GM21447 (cell line): Measurements from ENCODE around the gene NEIL3.
"Not testable (repeated sequence)": the region's sequence is repeated elsewhere in the genome, so short reads cannot be mapped to it uniquely, and the experiment has no call there.

Source experiments
- ATAC-seq: cut with Tn5 transposase; IDR thresholded peaks from one replicate; pipeline ENCODE4 v1.9.1; 2021; ENCODE audit not compliant: unreplicated experiment

The NEIL3 gene

DNA sequence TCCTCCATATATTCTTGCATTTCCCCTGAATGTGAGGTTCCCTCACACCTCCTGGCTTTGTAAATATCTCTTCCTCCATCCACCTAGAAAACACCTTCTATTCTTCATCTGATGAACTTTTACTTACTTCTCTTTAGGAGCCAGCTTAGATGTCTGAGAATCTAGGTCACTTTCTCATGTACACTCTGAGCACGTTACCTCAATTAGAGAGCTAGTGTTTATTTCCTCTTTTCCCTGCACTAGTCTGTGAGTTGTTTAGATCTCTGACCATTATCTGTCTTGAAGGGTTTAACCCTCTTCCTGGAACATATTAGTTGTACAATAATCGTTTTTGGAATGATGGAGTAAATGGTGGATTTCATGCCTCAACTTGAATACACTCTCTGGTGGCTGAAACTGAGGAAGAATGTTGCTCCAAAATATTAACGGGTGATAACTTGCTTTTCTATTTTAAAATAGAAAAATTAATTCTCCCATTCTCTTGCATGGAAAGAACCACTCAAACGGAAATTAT is 8.5 kb upstream of the NEIL3 start:
- no peak for ATAC-seq

DNA sequence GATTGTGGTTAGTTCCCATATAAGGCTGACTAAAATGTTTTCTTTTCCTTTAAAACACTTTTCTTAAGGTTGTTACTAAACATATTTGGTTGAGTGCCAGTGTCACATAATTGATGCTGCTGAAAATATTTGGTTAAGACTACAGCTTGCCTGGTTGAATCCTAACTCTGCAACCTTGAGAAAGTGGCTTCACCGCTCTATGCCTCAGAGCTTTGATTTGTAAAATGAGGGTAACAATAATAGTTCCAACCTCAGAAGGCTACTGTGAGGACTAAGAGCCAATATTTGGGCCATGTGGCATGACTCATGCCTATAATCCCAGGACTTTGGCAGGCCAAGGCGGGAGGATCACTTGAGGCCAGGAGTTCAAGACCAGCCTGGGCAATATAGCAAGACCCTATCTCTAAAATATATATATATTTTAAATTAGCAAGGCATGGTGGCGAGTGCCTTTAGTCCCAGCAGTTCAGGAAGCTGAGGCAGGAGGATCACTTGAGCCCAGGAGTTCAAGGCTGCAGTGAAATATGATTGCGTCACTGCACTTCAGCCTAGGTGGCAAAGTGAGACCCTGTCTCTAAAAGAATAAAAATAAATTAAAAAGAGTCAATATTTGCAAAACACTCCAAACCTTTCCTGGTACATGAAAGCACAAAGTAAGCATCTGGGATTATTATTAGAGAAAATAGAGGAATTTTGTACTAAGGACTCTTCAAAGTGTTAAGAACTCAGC is 7.1 kb upstream of the NEIL3 start:
- no peak for ATAC-seq

DNA sequence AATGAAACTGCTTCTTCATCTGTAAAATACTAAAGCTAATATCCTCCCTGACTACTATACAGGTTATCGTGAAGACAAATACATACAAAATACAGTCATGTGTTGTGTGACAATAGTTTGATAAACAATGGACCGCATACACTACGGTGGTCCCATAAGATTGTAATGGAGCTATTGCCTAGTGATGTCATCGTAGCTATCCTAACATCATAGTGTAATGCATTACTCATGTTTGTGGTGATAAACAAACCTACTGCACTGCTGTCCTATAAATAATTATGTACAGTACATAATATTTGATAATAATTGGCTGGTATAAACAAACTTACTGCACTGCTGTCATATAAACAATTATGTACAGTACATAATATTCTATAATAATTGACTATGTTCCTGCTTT is 5.6 kb upstream of the NEIL3 start:
- no peak for ATAC-seq

DNA sequence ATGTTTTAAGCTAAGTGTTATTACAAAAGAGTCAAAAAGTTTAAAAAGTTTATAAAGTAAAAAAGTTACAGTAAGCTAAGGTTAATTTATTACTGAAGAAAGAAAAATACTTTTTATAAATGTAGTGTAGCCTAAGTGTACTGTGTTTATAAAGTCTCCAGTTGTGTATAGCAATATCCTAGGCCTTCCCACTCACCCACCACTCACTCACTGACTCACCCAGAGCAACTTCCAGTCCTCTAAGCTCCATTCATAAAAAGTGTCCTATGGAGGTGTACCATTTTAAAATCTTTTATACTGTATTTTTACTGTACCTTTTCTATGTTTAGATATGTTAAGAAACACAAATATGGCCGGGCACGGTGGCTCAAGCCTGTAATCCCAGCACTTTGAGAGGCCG is 4.8 kb upstream of the NEIL3 start:
- not testable (repeated sequence) for ATAC-seq

DNA sequence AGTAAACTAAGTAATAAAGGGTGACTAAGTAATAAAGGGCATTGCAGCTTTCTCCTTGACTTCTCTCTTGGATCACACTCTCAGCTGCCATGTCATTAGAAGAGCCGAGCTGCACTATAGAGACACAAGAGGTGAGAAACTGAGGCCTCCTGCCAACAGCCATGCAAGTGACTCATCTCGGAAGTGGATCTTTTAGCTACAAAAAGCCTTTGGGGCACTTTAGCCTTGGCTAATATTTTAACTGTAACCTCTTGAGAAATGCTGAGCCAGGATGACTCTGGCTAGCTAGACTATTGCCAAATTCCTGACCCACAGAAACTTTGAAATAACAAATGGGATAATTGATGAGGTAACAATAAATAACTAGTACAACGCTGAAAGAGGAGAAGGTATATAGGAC is 1.5 kb upstream of the NEIL3 start:
- ATAC-seq = no peak

DNA sequence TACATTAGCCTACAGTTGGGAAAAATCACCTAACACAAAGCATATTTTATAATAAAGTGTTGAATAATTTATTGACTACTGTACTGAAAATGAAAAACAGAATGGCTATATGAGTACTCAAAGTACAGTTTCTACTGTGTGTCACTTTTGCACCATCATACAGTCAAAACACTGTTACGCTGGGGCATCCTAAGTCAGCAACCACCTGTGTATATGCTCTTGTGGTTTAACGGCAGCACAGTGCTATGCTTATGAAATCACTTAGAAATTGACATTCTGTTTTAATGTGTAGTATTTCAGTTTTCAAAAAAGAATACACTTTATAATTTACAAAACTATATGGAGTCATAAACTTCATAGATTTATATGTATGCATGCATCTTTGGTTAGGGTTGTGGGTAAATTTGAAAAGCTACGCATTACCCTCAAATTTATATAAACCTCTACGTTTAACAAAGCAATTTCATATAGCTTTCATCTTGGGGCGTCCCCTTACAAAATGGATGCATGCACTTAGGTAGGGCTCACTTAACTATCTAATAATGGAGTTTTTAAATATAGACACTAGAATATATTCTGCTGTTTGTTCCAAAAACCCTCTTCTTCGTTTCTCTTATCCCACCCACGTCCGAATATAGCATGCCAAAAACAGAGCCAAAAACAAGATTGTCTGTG is 690 bp upstream of the NEIL3 start:
- ATAC-seq = no peak

DNA sequence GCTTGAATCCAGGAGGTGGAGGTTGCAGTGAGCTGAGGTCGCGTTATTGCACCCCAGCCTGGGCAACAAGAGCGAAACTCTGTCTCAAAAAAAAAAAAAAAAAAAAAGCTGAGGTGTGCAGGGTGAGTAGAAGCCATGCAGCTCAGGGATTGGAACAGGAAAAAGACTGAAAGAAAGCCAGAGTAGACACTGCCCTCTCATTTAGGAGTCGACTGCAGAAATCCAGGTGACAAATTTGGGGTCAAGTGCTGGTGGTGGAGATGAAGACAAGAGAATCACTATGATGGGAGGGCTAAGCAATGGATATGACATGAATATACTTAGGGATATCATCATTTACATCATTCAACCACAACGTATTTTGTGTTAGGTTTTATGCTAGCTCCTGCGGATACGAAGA is 1.9 kb downstream of the NEIL3 start:
- no peak for ATAC-seq

DNA sequence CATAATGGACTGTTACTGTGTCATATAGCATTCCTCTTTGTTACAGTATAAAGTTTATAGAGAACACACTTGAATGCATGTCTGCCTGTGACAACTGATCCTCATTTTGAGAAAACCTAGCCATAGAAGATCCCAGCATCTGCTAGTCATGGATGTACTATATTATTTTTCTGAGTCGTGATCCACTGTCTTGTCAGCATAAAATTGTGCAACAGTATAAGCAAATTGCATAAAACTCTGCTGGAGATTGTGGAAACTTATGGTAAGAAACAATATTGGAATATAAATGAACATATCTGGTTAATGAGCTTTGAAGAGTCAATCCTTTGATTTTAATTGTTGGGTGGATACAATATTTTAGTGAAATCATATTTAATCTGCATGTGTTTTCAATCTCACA is 3.6 kb downstream of the NEIL3 start:
- no peak for ATAC-seq

DNA sequence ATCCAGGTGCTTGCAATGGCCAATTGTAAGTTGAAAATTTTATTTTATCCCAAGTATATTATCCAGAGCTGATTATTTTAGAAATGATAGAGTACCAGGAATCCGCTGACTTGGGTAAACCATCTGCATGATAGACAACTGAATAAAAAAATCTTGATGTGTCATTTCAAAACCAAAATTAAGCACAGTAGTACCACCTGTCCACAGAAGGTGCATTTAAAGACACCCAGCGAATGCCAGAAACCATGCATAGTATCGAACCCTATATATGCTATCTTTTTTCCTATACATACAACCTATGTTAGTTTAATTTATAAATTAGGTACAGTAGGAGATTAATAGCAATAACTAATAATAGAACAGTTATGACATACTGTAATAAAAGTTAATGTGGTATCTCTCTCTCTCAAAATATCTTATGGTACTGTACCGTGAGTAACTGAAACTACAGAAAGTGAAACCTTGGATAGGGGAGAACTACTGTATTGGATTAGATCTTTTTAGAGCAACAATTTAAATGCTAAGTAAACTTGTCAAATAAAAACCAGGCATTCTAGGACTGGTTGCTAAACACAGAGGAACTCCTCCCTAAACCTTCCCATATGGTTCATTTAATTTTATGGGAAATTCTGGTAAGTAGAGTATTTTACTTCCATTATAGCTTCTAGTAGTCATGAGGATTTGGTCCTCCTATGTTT is 6.2 kb downstream of the NEIL3 start:
- ATAC-seq = no peak

DNA sequence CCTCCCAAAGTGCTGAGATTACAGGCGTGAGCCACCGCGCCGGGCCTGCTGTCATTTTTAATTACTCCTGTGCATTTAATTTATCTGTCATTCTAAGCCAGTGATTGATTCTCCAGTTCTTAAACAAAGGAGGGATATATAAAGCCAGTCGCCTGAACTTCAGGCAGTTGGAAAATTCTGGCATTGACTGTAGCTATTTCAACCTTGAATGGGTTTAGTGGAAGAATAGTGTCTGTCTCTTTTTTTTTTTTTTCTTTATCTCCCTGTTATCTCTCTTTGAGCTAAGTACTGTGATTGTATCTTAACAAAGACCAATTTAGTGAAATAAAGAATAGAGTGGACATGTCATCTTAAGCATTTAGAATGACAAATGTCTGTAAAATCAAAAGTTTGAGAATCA is 11.0 kb downstream of the NEIL3 start:
- ATAC-seq = no peak

DNA sequence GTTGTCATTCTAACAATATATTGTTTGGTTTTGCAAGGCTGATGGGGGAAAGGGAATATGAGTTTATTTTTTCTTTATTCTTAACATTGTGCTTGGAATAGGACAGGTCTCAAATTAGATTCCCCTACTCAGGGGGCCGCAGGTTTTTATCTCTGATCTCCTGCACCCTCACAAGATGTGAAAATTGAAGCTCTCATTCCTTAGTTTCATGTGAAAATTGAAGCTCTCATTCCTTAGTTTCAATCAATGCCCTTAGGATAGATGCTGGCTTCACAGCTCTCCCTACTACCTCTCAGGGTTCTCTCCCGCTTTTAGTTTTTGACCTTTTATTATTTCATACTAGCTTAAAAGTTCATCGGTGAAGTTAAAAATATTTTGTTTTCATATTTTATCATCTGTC is 12.0 kb downstream of the NEIL3 start:
- ATAC-seq = no peak

DNA sequence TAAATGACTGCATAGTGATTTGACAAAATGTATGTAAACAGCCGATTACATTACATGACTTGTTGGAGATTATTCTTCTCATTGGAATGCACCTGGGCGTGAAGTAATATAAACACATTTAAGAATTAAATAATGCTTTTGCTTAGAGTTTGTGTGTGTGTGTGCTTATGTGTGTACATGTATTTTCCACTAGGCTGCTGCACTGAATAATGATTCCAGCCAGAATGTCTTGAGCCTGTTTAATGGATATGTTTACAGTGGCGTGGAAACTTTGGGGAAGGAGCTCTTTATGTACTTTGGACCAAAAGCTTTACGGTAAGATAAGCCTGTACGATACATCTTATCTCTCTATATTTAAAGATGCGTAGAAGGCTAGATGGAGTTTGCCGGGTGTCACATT is 12.6 kb downstream of the NEIL3 start:
- ATAC-seq = no peak

DNA sequence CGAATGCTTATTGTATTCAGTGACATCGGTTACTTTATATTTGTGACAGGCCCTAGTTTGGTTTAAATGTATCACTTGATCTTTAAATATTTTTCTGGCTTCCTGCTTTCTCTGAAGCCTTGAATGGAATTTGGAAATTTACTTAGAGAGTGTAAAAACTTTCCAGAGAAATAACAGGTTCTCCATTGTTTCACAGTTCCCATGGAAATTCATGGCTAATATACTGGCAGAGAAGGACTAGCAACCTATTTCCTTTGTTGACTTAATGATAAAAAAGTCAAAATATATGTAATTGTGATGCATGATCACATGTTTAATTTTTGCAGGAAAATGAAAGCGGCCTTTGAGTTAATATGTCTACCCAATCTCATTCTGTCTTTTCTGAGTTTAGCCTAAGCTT is 13.2 kb downstream of the NEIL3 start:
- no peak for ATAC-seq

DNA sequence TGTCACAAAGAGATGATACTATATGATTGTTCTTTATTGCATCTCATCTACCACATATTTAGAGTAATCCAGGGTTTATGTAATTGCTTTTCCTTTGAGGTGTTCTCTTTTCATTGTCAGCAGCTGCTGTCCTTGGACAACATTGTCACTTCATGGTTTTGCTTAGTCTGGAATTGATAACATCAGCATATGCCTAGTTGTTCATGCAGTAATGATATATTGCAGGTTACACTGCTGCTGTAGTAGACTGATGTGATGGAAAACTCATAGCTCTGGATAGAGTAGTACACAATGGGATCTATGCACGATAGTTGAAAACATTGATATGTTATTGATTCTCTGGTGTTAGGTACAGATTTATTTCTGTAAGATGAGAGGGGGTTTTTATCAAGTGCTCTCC is 13.7 kb downstream of the NEIL3 start:
- no peak for ATAC-seq

DNA sequence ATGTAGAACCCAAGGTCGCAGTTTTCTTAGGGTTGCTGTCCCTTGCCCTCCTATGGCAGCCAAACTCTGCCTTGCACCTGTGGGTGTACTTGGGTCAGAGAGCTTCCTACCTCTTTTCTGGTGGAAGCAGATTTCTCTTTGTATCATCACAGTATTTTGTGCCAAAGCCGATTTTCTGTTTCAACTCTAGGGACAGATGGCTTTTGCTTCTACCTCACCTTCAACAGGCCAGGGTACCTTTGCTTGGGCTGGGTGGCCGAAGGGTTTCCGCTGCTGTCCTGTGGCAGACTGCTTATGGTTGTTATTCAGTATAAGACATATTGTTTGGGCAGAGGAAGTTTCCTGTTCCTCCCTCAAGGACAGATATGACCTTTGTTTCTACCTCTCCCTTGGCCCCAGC is 22.4 kb downstream of the NEIL3 start:
- ATAC-seq = no peak

DNA sequence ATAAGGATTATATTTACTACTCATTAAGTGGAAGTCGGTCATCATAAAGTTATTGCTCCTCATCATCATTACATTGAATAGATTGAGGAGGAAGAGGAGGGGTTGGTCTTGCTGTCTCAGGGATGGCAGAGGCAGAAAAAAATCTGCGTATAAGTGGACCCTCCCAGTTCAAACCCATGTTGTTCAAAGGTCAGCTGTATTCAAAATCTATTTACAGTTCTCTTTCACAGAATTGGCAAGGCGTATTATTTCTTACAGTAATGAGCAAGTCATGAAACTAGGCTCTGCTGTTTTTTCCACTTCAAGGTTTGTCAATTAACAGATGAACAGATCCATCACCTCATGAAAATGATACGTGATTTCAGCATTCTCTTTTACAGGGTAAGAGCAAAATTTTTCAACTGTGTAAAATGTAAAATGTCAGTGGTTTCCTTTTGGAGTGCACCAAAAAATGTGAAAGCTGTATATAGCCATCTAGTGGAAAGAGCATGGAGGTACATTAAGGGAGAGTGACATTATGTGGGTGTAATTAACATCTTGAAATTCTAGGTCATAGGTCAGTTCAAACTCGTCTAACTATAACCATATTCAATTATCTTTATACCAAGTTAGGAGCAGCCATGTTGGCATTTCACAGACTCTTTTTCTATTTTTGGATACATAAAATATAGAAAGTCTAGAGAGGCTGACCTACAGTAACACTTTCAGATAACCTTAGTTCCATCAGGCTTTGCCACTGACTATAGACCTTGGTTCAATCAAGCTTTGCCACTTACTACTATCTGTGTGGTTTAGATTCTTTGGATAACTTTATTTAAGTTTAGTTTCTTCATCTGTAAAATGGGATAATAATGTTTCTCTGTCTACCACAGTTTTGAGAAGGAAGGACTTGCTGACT is 30.1 kb downstream of the NEIL3 start:
- ATAC-seq = peak; percentile 97

DNA sequence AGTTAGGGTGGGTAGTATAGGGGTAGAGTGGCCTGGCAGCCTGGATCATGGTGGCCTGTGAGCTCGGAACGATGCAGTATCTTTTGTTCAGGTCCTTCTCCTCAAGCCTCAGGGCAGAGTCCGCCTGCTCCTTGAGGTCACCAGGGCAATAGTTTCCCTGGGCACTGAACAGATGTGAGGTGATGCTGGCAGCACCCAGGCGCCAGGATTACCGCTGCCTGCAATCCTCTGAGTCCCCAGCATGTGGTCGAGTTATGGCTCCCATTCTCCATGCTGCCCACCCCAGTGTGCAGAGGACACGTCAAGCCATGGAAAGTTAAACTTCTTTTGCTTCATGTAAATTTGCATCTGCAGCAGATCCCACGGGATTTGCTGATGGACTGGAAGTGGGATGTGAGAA is 38.7 kb downstream of the NEIL3 start:
- no peak for ATAC-seq

DNA sequence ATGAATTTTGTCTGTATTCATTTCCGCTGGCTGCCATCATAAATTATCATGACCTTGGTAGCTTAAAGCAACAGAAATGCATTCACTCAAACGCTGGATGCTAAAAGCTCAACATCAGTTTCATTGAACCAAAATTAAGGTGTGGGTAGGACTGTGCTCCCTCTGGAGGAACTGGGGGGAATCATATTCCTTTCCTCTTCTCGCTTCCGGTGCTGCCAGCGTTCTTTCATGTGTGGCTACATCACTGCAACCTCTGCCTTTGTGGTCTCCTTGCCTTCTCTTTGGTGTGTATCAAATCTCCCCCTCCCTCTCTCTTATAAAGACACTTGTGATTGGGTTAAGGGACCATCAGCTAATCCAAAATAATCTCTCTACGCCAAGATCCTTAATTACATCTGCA is 39.5 kb downstream of the NEIL3 start:
- ATAC-seq = no peak

DNA sequence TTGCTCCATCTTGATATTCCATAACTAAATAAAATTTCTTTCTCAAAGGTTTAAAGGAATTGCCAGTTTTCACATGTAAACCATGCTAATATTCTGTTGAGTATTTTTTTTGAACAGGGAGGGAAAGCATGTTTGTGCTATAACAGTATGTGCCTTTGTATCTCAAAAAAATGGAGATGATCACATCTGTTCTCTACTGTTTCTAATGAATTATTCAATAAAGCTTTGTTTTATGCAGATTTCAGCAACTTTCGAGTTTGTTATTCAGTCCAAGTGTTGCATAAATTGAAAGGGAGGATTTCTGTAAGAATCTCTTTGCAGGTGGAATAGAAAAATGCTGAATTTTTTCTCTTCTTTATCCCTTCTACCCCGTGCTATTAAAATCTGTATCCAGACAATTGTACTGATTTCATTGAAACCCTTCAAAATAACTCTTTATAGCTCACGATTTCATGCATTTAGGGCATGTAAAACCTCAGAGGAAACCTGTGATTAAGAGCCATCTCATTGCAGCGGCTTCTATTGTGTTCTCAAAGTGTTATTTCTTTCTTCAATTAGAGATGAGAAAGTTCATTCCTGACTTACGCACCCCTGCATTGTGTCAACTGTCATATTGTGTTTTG is 42.1 kb downstream of the NEIL3 start:
- ATAC-seq = no peak

DNA sequence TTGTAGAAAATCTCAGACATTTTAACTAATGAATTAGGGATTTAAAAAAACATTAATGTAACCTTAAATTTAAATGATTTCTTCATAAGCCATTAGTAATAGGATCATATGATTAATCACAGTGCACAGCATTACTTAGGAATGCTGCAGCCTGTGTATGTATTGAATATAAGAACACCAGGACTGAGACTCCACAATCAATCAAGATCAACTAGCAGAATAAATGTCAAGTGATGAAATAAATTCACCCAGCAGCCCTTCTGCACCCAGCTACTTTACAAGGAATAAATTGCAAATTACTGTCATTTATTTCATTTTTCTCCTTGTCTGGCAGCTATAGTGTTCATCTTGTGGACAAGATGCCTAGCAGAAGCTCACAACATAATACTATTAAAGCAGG is 46.5 kb downstream of the NEIL3 start:
- no peak for ATAC-seq

DNA sequence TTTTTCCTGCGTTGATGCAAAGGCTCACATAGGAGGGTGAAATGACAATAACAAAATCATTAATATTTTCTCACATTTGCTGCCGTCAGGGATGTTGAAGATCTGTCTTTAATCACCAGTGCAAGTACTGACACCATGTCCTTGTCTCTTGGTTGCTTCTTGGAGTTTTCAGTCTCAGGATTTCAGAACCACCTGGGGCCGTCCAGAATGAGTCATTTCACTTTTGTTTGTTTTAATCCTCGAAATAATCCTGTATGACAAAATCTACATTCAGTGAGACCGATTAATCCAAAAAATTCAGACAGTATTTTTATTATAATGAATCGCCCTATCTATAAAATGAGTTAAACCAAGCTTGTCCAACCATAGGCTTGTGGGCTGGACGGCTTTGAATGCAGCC is 47.2 kb downstream of the NEIL3 start:
- no peak for ATAC-seq
